Measurements from ENCODE around the gene ESPNL.

DNA sequence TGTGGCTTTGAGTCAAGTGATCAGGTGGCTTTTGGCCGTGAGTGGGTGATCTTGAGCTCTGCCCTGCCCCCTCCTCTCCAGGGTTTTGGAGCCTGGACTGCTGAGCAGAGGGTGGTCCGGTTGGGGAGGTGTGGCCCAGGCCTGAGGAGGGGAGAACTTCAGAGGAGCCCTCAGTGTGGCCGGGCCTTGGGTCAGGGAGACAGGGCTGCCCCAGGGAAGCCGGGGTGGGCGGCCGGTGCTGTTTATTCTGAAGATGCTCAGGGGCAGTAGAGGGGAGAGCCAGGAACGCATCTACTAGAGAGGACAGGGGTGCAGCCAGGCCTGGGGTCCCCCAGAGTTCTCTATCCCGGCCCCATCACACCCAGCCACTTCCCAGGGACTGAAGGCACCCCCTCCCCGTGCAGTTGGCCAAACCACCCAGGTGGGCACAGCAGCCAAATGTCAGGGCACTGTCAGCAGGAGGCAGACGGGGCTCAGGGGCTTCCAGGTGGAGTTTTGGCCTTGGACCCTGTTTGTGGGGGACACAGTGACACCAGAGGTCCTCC lies 59.6 kb downstream of the ESPNL start:
- TF ChIP-seq, protein P1, sequence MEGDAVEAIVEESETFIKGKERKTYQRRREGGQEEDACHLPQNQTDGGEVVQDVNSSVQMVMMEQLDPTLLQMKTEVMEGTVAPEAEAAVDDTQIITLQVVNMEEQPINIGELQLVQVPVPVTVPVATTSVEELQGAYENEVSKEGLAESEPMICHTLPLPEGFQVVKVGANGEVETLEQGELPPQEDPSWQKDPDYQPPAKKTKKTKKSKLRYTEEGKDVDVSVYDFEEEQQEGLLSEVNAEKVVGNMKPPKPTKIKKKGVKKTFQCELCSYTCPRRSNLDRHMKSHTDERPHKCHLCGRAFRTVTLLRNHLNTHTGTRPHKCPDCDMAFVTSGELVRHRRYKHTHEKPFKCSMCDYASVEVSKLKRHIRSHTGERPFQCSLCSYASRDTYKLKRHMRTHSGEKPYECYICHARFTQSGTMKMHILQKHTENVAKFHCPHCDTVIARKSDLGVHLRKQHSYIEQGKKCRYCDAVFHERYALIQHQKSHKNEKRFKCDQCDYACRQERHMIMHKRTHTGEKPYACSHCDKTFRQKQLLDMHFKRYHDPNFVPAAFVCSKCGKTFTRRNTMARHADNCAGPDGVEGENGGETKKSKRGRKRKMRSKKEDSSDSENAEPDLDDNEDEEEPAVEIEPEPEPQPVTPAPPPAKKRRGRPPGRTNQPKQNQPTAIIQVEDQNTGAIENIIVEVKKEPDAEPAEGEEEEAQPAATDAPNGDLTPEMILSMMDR (IDR thresholded peaks at IDR 0.05; ENCODE audit: borderline replicate concordance, extremely low read depth, low read length, poor library complexity, severe bottlenecking), result no peak
- TF ChIP-seq EZH2 (IDR thresholded peaks at IDR 0.05; ENCODE audit: borderline replicate concordance, low read depth, low read length, severe bottlenecking), result no peak

All from DND-41 (cell line).